Stimulated activated CD4-positive, alpha-beta T cell treated with anti-CD3 and anti-CD28 coated beads, TNF-alpha, amount 100 ng/mL, for 4 hours (primary cell): Measurements from ENCODE around the gene BIN1.

ENCODE experiments used
- DNase-seq, 3 experiments: peaks; one replicate each; pipeline ENCODE4 v3.0.0-alpha.2; 2020; ENCODE audit warnings: low read depth in 3 of 3

The BIN1 gene

GRCh38 chr2:127058246-127058953, 48.6 kb downstream of the BIN1 start:
- no peak for DNase-seq

DNA sequence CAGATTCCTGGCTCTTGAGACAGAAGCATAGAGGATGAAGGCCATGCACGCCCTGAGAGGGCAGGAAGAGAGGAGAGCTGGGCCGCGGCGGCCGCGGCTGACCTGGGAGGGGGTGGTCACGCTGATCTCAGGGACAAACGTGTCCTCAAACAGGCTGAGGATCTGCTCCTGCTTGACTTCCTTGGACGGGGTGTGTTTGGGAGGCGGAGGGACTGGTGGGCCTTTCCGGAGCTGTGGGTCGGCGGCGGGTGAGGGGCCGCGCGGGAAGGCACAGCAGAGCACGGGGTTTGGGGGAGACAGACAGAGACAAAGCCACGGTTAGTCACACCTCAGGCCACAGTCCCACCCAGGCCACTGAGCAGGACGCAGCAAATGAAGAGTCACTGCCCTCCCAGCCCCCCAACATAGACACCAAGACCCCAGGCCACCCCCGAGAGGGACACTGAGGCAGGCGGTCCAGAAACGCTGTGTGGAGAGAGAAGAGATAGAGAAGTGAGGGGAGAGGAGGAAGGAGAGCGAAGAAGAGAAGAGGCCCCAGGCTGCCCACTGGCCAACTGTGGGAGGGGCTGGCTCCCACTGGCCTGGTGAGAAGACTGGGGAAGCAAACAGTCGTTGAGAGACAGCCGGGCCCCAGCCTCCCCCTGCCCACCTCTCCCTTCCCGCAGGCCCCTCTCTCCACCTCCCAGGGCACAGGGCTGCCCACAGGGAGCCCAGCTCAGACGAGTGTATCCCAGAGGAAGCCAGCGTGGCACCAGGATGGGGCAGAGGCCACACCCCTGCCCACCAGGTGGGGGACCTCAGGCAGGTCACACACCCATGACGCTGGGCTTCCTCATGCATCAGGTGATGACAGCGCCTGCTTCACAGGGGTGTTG, 49.3 kb downstream of the BIN1 start:
- DNase-seq, result no peak

DNA sequence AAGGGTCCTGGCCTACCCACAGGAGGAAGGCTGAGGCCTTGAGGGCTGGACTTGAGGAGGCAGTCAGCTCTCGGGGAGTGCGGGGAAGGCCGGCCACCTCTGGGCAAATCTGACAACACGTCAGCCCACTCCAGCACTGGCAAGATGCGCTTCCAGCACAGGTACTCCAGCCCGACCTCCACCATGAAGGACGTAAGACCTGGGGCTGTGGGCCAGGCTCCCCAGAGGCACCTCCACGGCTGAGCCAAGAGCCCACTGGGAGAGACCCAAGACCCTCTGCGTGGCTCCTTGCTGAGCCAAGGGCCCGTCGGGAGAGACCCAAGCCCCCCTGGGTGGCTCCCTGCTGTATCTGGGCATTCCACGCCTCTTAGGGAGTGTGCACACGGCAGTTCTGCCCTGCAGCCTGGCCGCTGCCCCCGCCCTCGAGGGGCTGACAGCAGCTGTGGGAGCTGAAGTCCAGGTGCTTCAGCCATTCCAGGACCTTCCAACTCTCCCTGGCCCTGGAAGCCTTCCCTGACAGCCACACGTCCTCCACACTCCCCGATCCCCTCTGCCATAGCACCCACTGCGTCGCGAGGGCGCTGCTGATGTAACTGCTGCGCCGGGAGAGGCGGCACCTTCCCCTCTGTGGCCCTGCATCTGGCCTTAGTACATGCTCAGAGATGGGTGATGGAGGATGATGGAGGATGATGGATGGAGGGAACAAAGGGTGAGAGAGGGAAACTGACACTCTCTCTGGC, 50.2 kb downstream of the BIN1 start:
- DNase-seq, result no peak

- no peak for DNase-seq
These were observed 50.9 kb downstream of the BIN1 start for GRCh38 chr2:127056086-127056485.

- DNase-seq, result no peak
These were observed 51.2 kb downstream of the BIN1 start for GRCh38 chr2:127055786-127056076.

DNA sequence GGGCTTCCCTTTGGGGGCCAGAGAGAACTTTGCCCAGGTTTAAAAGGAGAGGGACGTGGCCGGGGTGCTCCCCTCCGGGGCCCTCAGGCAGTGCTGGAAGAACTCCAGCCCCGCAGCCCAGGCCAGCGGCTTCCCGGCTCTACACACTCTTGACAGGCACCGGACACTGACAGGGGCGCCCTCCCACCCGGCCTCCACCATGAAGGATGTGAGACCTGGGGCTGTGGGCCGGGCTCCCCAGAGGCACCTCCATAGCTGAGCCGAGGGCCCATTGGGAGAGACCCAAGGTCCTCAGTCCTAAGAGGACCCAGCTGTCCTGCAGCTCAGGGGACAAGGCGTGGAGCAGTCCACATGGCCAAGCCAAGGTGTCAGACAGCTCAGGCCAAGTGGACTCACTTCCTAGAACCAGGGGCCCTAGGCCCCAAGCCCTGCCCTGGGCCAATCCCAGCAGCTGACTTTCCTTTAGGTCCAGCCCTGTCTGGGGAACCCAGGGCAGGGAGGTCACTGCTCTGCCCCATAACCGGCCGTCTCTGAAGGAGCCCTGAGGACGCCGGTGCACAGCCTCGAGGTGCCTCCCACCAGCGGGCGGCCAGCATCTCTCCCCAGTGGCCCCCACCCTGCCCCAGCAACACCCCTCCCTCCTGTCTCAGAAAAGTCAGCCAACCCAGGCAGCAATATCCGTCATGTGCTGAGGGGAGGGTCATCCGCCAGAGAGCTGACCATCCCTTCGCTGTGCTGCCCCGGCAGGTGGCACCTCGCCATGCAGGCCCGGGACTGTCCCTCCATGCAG, 51.8 kb downstream of the BIN1 start:
- DNase-seq, result no peak

GRCh38 chr2:127054604-127054930, 52.4 kb downstream of the BIN1 start:
- no peak for DNase-seq

DNA sequence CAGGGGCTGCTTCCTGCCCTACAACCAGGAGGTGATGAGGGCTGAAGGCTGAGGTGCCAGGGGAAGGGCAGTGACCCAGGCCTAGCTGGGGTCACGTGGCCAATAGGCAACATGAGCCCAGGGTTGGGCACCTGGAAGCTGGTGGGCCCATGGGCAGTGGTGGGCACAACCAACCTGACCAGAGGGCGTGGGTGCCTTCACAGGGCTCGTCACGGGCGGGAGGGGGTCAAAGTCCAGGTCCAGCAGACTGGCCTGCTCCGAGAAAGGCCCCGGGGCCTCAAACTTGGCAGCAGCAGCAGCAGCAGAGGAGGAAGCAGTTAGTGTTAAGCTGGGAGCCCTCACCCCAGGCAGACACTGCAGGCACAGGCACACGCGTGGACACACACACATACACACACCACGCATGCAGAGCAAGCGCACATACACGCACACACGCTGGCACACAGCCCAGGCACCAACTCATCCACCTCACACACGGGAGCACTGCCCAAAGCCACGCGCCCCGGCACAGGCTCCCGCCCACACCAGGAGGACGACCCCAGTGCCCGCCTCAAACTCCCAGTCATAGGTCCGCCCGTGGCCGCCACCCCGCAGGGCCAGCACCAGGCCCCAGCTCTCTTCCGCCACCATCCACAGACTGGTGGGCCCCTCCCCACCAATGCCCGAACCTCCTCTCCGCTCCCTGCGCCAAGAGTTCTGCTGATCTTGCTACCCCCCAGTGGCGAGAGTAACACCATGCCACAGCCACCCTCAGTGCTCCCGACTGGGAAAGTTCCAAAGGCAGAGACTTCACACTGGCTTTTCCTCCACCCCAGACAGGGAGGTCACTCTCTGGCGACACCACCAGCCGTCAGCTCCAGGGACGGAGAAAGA, 53.0 kb downstream of the BIN1 start:
- no peak for DNase-seq

- no peak for DNase-seq
These were observed 53.9 kb downstream of the BIN1 start for GRCh38 chr2:127052771-127053691.

- no peak for DNase-seq
These were observed 54.7 kb downstream of the BIN1 start for GRCh38 chr2:127052057-127052770.

DNA sequence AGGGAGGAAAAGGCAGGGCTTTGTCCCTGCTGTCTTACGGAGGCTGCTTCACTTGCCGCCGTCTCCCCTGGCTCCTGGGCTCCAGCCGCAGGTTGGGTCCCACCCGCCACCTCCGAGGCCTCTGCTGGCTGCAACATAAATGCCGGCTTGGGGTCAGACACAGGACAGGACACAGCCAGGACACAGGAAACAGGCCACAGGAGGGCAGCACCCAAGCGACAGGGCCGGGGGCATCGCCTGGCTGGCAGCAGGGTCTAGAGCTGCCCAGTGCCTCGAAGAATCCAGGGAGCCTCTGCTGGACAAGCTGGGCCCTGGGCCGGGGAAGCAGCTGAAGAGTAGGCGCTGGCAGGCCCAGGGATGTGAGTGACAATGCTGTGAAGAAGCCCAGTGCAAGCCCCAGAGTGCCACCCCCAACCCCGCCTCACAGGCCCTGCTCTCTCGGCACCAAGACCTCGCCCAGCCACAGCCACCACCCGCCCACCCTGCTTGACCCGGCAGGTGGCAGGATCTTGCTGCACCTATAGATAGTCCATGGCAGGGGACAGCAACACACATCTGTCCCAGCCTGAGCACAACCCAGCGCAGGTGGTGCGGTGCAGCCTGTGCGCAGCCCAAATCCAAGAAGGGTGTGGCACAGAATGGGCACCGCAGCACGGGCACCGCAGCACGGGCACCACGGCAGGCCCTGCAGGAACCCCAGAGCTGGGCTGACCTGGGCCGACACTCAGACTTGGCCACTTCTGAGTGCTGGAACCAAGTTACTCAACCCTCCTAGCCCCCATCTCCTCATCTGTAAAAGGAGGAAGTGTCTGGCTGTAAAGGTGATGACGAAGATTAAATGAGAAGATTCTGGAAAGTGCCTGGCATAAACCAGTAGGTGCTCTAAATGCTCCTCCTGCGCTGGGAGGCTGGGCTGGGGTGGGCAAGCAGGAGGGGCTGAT, 55.6 kb downstream of the BIN1 start:
- no peak for DNase-seq

- no peak for DNase-seq
These were observed 56.2 kb downstream of the BIN1 start for GRCh38 chr2:127050803-127051115.

- peak in 2 of 3 experiments; percentile 18 to 56 for DNase-seq
These were observed 56.8 kb downstream of the BIN1 start for GRCh38 chr2:127049927-127050802.

GRCh38 chr2:127048969-127049897, 57.7 kb downstream of the BIN1 start:
- DNase-seq, result no peak

GRCh38 chr2:127048618-127048935, 58.4 kb downstream of the BIN1 start:
- no peak for DNase-seq
